Ishikawa (cell line): ENCODE measurements around the gene ID1.

Experiments used
- CEBPB ChIP-seq: IDR thresholded peaks from 2 replicates; pipeline ENCODE4 v1.6.1; 2012
- CREB1 ChIP-seq: IDR thresholded peaks from 2 replicates; pipeline ENCODE4 v1.6.1; 2012; ENCODE audit warnings: low read depth
- EGR1 ChIP-seq: IDR thresholded peaks from 2 replicates; pipeline ENCODE4 v1.6.1; 2012
- EP300 ChIP-seq: IDR thresholded peaks from 2 replicates; pipeline ENCODE4 v1.6.1; 2012; ENCODE audit warnings: borderline replicate concordance
- FOXM1 ChIP-seq: IDR thresholded peaks from 2 replicates; pipeline ENCODE4 v1.6.1; 2012; ENCODE audit warnings: low read depth, borderline replicate concordance
- NFIC ChIP-seq: IDR thresholded peaks from 2 replicates; pipeline ENCODE4 v1.6.1; 2012
- RAD21 ChIP-seq: IDR thresholded peaks from 2 replicates; pipeline ENCODE4 v1.6.1; 2012; ENCODE audit warnings: low read depth
- TAF1 ChIP-seq: IDR thresholded peaks from 2 replicates; pipeline ENCODE4 v1.6.1; 2012; ENCODE audit warnings: low read depth, mild to moderate bottlenecking
- TCF12 ChIP-seq: IDR thresholded peaks from 2 replicates; pipeline ENCODE4 v1.6.1; 2012; ENCODE audit warnings: low read depth
- TEAD4 ChIP-seq: IDR thresholded peaks from 2 replicates; pipeline ENCODE4 v1.6.1; 2012
- YY1 ChIP-seq: IDR thresholded peaks from 2 replicates; pipeline ENCODE4 v1.6.1; 2012; ENCODE audit warnings: low read depth
- ZBTB7A ChIP-seq: IDR thresholded peaks from 2 replicates; pipeline ENCODE4 v1.6.1; 2012; ENCODE audit warnings: low read depth
- TF ChIP-seq, protein P1 (sequence below): IDR thresholded peaks from 2 replicates; pipeline ENCODE4 v1.6.1; 2012
- TF ChIP-seq, protein P2 (sequence below): IDR thresholded peaks from 2 replicates; pipeline ENCODE4 v1.6.1; 2012; ENCODE audit warnings: low read depth, mild to moderate bottlenecking
- TF ChIP-seq, protein P3 (sequence below): IDR thresholded peaks from 2 replicates; pipeline ENCODE4 v1.6.1; 2012

ID1 gene

GRCh38 chr20:31608251-31608945 is 3.3 kb downstream of the ID1 start:
- no peak for TF ChIP-seq CREB1
- no peak for TF ChIP-seq TAF1
- peak; percentile 99 for TF ChIP-seq EP300
- TF ChIP-seq, protein P1, sequence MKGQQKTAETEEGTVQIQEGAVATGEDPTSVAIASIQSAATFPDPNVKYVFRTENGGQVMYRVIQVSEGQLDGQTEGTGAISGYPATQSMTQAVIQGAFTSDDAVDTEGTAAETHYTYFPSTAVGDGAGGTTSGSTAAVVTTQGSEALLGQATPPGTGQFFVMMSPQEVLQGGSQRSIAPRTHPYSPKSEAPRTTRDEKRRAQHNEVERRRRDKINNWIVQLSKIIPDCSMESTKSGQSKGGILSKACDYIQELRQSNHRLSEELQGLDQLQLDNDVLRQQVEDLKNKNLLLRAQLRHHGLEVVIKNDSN: peak; percentile 28; the same call in 1 of the 2 replicates
- peak; percentile 74 for TF ChIP-seq YY1
- TF ChIP-seq ZBTB7A: peak; percentile 98
- peak; percentile 99 for TF ChIP-seq TEAD4
- TF ChIP-seq CEBPB: peak; percentile 87
- TF ChIP-seq TCF12: peak; percentile 100
- TF ChIP-seq, protein P2, sequence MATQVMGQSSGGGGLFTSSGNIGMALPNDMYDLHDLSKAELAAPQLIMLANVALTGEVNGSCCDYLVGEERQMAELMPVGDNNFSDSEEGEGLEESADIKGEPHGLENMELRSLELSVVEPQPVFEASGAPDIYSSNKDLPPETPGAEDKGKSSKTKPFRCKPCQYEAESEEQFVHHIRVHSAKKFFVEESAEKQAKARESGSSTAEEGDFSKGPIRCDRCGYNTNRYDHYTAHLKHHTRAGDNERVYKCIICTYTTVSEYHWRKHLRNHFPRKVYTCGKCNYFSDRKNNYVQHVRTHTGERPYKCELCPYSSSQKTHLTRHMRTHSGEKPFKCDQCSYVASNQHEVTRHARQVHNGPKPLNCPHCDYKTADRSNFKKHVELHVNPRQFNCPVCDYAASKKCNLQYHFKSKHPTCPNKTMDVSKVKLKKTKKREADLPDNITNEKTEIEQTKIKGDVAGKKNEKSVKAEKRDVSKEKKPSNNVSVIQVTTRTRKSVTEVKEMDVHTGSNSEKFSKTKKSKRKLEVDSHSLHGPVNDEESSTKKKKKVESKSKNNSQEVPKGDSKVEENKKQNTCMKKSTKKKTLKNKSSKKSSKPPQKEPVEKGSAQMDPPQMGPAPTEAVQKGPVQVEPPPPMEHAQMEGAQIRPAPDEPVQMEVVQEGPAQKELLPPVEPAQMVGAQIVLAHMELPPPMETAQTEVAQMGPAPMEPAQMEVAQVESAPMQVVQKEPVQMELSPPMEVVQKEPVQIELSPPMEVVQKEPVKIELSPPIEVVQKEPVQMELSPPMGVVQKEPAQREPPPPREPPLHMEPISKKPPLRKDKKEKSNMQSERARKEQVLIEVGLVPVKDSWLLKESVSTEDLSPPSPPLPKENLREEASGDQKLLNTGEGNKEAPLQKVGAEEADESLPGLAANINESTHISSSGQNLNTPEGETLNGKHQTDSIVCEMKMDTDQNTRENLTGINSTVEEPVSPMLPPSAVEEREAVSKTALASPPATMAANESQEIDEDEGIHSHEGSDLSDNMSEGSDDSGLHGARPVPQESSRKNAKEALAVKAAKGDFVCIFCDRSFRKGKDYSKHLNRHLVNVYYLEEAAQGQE: no peak
- peak; percentile 92 for TF ChIP-seq FOXM1
- peak; percentile 97 for TF ChIP-seq NFIC
- TF ChIP-seq RAD21: peak; percentile 19; the same call in 1 of the 2 replicates
- TF ChIP-seq, protein P3, sequence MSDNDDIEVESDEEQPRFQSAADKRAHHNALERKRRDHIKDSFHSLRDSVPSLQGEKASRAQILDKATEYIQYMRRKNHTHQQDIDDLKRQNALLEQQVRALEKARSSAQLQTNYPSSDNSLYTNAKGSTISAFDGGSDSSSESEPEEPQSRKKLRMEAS: peak; percentile 84
- peak; percentile 96 for TF ChIP-seq EGR1

- no peak for TF ChIP-seq CREB1
- TF ChIP-seq, protein P2: no peak
- no peak for TF ChIP-seq CEBPB
- TF ChIP-seq ZBTB7A: no peak
- TF ChIP-seq RAD21: no peak
- TF ChIP-seq NFIC: no peak
- no peak for TF ChIP-seq FOXM1
Observed at GRCh38 chr20:31615416-31615815, 10.3 kb downstream of the ID1 start.

DNA sequence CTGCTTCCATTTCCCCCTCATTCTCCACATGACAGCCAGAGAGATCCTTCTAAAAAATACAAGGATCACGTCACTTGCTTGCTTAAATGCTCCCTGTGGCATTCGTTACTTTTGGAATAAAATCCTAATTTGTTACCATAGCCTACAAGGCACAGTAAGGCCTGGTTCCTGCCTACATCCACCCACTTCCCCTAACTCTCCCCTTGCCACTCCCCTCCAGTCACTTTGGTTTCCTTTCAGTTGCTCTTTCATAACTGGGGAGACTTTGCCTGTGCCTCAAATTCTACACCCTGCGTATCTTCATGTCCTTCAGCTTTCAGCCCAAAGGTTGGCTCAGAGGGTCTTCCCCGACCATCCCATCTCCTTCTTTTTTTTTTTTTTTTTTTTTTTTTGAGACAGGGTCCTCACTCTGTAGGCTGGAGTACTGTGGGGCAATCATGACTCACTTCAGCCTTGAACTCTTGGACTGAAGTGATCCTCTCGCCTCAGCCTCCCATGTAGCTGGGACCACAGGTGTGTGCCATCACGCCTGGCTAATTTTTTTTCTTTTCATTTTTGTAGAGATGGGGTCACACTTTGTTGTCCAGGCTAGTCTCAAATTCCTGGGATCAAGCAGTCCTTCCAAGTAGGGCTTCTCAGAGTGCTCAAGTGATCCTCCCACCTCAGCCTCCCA is 12.5 kb downstream of the ID1 start:
- TF ChIP-seq ZBTB7A (no peak), FOXM1 (no peak), TCF12 (no peak)

- TF ChIP-seq YY1: no peak
Observed at GRCh38 chr20:31620246-31620645, 15.2 kb downstream of the ID1 start.

DNA sequence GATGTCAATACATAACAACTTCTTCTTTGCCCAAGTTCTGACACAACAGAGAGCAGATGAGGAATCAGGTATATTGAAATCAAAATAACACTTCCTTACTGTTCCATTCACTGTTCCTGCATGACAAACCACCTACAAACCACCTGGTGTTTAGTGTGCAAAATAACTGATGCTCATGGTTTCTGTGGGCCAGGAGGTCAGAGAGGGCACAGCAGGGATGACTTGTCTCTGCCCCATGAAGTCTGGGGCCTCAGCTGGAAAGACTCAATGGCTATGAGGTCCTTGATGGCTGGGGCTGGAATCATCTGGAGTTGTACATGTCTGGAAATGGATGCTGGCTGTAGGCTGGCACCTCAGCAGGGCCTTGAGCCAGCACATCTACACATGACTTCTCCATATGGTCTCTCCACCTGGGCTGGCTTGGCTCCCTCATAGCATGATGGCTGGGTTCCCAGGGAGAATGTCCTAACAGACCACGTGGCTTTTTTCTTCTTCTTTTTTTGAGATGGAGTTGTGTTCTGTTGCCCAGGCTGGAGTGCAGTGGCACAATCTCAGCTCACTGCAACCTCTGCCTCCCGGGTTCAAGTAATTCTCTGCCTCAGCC is 25.2 kb downstream of the ID1 start:
- TF ChIP-seq EP300 (no peak), TCF12 (no peak), RAD21 (no peak), TAF1 (no peak), FOXM1 (no peak), YY1 (no peak), CREB1 (no peak), ZBTB7A (no peak), TEAD4 (no peak), NFIC (no peak), EGR1 (no peak), CEBPB (no peak)
- TF ChIP-seq, protein P3: no peak
- TF ChIP-seq, protein P2: no peak
- TF ChIP-seq, protein P1: no peak
